ENCODE data around the gene HBZ. TPM values are rescaled to one million over a fixed set of nuclear protein-coding genes. Genes with fewer than 3 reads are reported as not detected.
A peak's percentile ranks its signal among the peaks of the same experiment; 100 is the strongest.

Gene HBZ
- total and polyA plus RNA-seq, 2 of the 8 experiments (the other 6 are each of a cell fraction or from before 2014, with no cell fraction given): 0.12 TPM; not detected in 1

DNA sequence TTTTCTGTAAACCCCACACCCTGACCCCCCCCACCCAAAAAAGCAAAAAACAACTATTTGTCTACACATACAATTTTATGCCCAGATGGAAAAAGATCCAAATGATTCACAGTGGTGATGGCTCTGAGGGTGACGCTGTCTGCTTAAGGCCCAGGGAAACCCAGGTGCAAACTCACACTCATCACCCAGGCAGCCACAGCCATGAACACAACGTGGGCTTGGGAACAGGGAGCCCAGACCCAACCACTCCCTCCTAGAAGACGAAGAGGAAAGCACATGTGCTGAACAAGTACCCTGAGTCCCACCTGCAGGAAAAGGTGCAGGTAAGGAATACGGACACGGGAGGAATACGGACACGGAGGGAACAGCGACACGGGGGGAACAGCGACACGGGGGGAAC lies 33.2 kb downstream of the HBZ start:
- Histone ChIP-seq H3K27me3 (replicated peaks in 1 of 4; ENCODE audit: control insufficient read depth in 3 of 4, extremely low read depth in 1 of 4, insufficient read depth in 3 of 4, low read length in 3 of 4) (peaks cover under 1 to 5% (median 4%) of the 10 kb centered on the region in 4 experiments; a peak in 5 of 7 replicates), H3K9me3 (ENCODE audit: insufficient read depth in 2 of 2, low read depth in 1 of 2, low read length in 1 of 2) (peaks cover 0 to 3% of the 10 kb centered on the region in 2 experiments; a peak in 1 of 4 replicates), H3K18ac (ENCODE audit: extremely low read depth, low read length) (no peak overlapping the region), H2AK5ac (ENCODE audit: low read depth, low read length) (no peak overlapping the region), H3K36me3 (ENCODE audit: control insufficient read depth in 2 of 4, insufficient read depth in 4 of 4, low read length in 3 of 4) (peaks cover 17 to 36% (median 31%) of the 10 kb centered on the region in 4 experiments; a peak in 7 of 8 replicates), H2BK12ac (ENCODE audit: low read depth, low read length) (no peak overlapping the region), H3K4me1 (replicated peaks in 1 of 4; ENCODE audit: control insufficient read depth in 3 of 4, insufficient read depth in 4 of 4, low read length in 3 of 4) (peaks cover 0 to 5% (median 1%) of the 10 kb centered on the region in 4 experiments; a peak in 4 of 7 replicates), H3K56ac (replicated peaks; ENCODE audit: insufficient read length, low read depth, low read length) (no peak overlapping the region), H3K14ac (ENCODE audit: insufficient read length) (no peak overlapping the region), H2BK20ac (ENCODE audit: low read length) (no peak overlapping the region), H3K79me1 (ENCODE audit: low read depth, low read length) (no peaks in the 10 kb centered on the region; the same call in 1 of the 2 replicates), H4K20me1 (replicated peaks in 1 of 2; ENCODE audit: control insufficient read depth in 1 of 2, insufficient read depth in 2 of 2, low read length in 2 of 2) (peaks cover 7 to 11% of the 10 kb centered on the region in 2 experiments), H4K91ac (replicated peaks; ENCODE audit: insufficient read length, low read length) (no peak overlapping the region), H3K4me2 (ENCODE audit: insufficient read depth in 1 of 2, low read depth in 2 of 2, low read length in 2 of 2) (no peak overlapping the region), H3K4me3 (ENCODE audit: extremely low read depth in 1 of 4, insufficient read depth in 2 of 4, low read depth in 3 of 4, low read length in 4 of 4) (no peak overlapping the region), H3K23ac (ENCODE audit: insufficient read length) (no peak overlapping the region), H4K8ac (ENCODE audit: extremely low read depth, insufficient read depth, low read length) (no peak overlapping the region), H3K9ac (replicated peaks in 1 of 4; ENCODE audit: extremely low read depth in 1 of 4, low read depth in 3 of 4, low read length in 3 of 4) (no peak overlapping the region), H3K4ac (replicated peaks; ENCODE audit: insufficient read length, low read depth, low read length) (no peak overlapping the region), H4K5ac (ENCODE audit: insufficient read length, low read depth, low read length) (no peak overlapping the region), H2BK5ac (ENCODE audit: low read depth, low read length) (no peak overlapping the region), H3K27ac (ENCODE audit: low read depth, low read length) (no peak overlapping the region), H2BK120ac (replicated peaks; ENCODE audit: low read depth, low read length) (no peak overlapping the region), H2BK15ac (ENCODE audit: low read length) (no peak overlapping the region), H3K23me2 (ENCODE audit: low read depth, low read length) (peaks cover 4% of the 10 kb centered on the region; the same call in 1 of the 2 replicates), H2AFZ (ENCODE audit: low read length) (no peak overlapping the region), H3K79me2 (ENCODE audit: control insufficient read depth in 1 of 2, insufficient read depth in 2 of 2, low read length in 2 of 2) (no peaks in the 10 kb centered on the region)
- 0 out of 2 replicates have a peak, but pooled peaks have one; percentile 6 for TF ChIP-seq POLR2AphosphoS5 (IDR thresholded peaks at IDR 0.05; ENCODE audit: low read depth, low read length)
- TF ChIP-seq, protein P1, sequence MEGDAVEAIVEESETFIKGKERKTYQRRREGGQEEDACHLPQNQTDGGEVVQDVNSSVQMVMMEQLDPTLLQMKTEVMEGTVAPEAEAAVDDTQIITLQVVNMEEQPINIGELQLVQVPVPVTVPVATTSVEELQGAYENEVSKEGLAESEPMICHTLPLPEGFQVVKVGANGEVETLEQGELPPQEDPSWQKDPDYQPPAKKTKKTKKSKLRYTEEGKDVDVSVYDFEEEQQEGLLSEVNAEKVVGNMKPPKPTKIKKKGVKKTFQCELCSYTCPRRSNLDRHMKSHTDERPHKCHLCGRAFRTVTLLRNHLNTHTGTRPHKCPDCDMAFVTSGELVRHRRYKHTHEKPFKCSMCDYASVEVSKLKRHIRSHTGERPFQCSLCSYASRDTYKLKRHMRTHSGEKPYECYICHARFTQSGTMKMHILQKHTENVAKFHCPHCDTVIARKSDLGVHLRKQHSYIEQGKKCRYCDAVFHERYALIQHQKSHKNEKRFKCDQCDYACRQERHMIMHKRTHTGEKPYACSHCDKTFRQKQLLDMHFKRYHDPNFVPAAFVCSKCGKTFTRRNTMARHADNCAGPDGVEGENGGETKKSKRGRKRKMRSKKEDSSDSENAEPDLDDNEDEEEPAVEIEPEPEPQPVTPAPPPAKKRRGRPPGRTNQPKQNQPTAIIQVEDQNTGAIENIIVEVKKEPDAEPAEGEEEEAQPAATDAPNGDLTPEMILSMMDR (IDR thresholded peaks at IDR 0.05; ENCODE audit: control extremely low read depth in 1 of 3, insufficient read depth in 1 of 3, low read depth in 1 of 3, low read length in 3 of 3): no peak
- POLR2A ChIA-PET (ENCODE audit: partially characterized antibody): interaction anchor here (1.0 kb wide), 1 partner anchor 16 kb away, joined by 4 read pairs; no protein-coding TSS in a partner anchor
- CTCF ChIA-PET (ENCODE audit: partially characterized antibody): interaction anchor here (0.9 to 1.2 kb wide), 2 partner anchors 42 to 68 kb away, joined by 3 read pairs; no protein-coding TSS in a partner anchor
- WGBS, 2 experiments (ENCODE audit: extremely low coverage in 1 of 2, insufficient coverage in 1 of 2, insufficient read length in 1 of 2, insufficient replicate concordance in 2 of 2, low coverage in 1 of 2, low lambda C conversion rate in 2 of 2, missing lambda C conversion rate in 1 of 2): 97% methylated on average over 9 of the region's 11 CpGs; no CpG with 5 or more reads in 1 of the 2 experiments
- FAIRE-seq: no peak
- DNase-seq (ENCODE audit: low read depth in 1 of 2, low spot score in 2 of 2): no peak
